SK-MEL-5 (cell line): ENCODE data around the gene KRTAP2-4. TPM values are rescaled to one million over a fixed set of nuclear protein-coding genes. Genes with fewer than 3 reads are reported as not detected.
A peak's percentile ranks its signal among the peaks of the same experiment; 100 is the strongest.
"Not testable (repeated sequence)": the region's sequence is repeated elsewhere in the genome, so short reads cannot be mapped to it uniquely, and the experiment has no call there.

Experiments used
- DNase-seq: peaks from one replicate; pipeline ENCODE4 v3.0.0-alpha.2; 2016; ENCODE audit warnings: low read depth, low spot score
- in situ Hi-C: cut with HindIII; loops from 2 replicates; pipeline ENCODE4 v1.10.0; 2016; ENCODE audit warnings: low sequenced_read_pairs, high pct_unique_total_duplicates, low pct_unique_long_range_greater_than_20kb
- polyA plus RNA-seq, 2 experiments: library from polyadenylated mRNA; depleted of rRNA; stranded (reverse); fragments of >200 nt; gene quantifications; 2 replicates each; pipeline ENCODE4 v1.2.3, GENCODE V29; 2015
- total RNA-seq: library from RNA; depleted of rRNA; stranded (reverse); fragments of >200 nt; shearing (Covaris generic); gene quantifications from 2 replicates; pipeline ENCODE4 v1.2.3, GENCODE V29; 2014; rRNA removed

The KRTAP2-4 gene
- total RNA-seq = not detected in 2 replicates
- polyA plus RNA-seq (2015; cell fraction: cytosol; rRNA removed) = not detected in 2 replicates
- not detected in 2 replicates for polyA plus RNA-seq (2015; cell fraction: nucleus; rRNA removed)

GRCh38 chr17:41065829-41066624 lies at the start of gene KRTAP2-4:
Gene KRTAP2-4, minus strand, starts transcription at chr17:41065879. Its CDS starts 34 bp downstream, at chr17:41065845.
- in situ Hi-C loops = no loop called here
- DNase-seq = no peak

GRCh38 chr17:41111151-41111885 lies 45.6 kb upstream of the KRTAP2-4 start:
- no peak for DNase-seq
- in situ Hi-C loops = no loop called here

GRCh38 chr17:41108728-41109386 lies 43.2 kb upstream of the KRTAP2-4 start:
- in situ Hi-C loops, DNase-seq: not testable (repeated sequence)

GRCh38 chr17:41107941-41108450 lies 42.3 kb upstream of the KRTAP2-4 start:
- DNase-seq = no peak
- in situ Hi-C loops = no loop called here

- in situ Hi-C loops, DNase-seq: not testable (repeated sequence)
Observed at GRCh38 chr17:41105347-41105746, 39.7 kb upstream of the KRTAP2-4 start, which contains the start of gene KRTAP4-9. Gene KRTAP4-9, plus strand, starts transcription at chr17:41105389. Its CDS starts 0 bp downstream, at chr17:41105389.

GRCh38 chr17:41104386-41105038 lies 38.8 kb upstream of the KRTAP2-4 start:
- in situ Hi-C loops, DNase-seq: not testable (repeated sequence)

- in situ Hi-C loops = no loop called here
Observed at GRCh38 chr17:41103896-41104295, 38.2 kb upstream of the KRTAP2-4 start.

GRCh38 chr17:41101586-41102259 lies 36.0 kb upstream of the KRTAP2-4 start, which contains the start of gene KRTAP4-16:
Gene KRTAP4-16, minus strand, starts transcription at chr17:41102209. Its CDS starts 0 bp downstream, at chr17:41102209.
- no peak for DNase-seq
- in situ Hi-C loops = no loop called here

More at GRCh38 chr17:41103896-41104295, 38.2 kb upstream of the KRTAP2-4 start:
- no peak for DNase-seq

GRCh38 chr17:41099682-41100480 lies 34.2 kb upstream of the KRTAP2-4 start:
- peak; percentile 55 for DNase-seq
- in situ Hi-C loops = not testable (repeated sequence)

- in situ Hi-C loops = no loop called here
- no peak for DNase-seq
Observed at GRCh38 chr17:41098481-41098880, 32.8 kb upstream of the KRTAP2-4 start.

- in situ Hi-C loops = no loop called here
- no peak for DNase-seq
Observed at GRCh38 chr17:41098042-41098441, 32.4 kb upstream of the KRTAP2-4 start, which contains the start of gene KRTAP4-8. Gene KRTAP4-8, minus strand, starts transcription at chr17:41098142. Its CDS starts 58 bp downstream, at chr17:41098084.

GRCh38 chr17:41096055-41096454 lies 30.4 kb upstream of the KRTAP2-4 start:
- in situ Hi-C loops = no loop called here
- DNase-seq = no peak

GRCh38 chr17:41088760-41089352 lies 23.2 kb upstream of the KRTAP2-4 start:
- DNase-seq, in situ Hi-C loops: not testable (repeated sequence)

- in situ Hi-C loops, DNase-seq: not testable (repeated sequence)
Observed at GRCh38 chr17:41084100-41084856, 18.6 kb upstream of the KRTAP2-4 start, which contains the start of gene KRTAP4-7. Gene KRTAP4-7, plus strand, starts transcription at chr17:41084150. Its CDS starts 57 bp downstream, at chr17:41084207.
